ENCODE results near the gene SGTB. TPM values are rescaled to one million over a fixed set of nuclear protein-coding genes. Genes with fewer than 3 reads are reported as not detected.

Gene SGTB
- total RNA-seq, 1 experiment from 2014 or later, result 9.8 TPM

- peaks cover 57% of the 10 kb centered on the region for H3K79me2 ChIP-seq (ENCODE audit: low read depth)
- BruUV-seq (replicated peaks), result no TSS peak
Observed at GRCh38 chr5:65730910-65731309, 9.0 kb upstream of the SGTB start.

DNA sequence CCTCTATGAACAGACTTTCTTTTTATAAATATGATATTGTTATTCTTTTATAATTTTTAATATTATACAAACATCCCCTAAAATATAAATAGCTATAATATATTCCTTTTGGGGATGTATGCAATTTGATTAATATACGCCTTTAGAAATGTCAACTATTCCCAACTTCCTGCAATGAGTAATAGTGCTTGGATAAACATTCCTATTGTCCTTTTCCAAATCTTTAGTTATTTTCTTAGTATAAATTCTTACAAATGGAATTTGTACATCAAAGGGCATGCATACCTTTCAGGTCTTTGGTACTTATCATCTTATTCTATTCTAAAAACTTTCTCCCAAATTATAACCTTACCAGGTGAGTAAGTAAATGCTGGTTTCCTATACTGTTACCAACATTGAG lies 6.3 kb upstream of the SGTB start:
- no peak overlapping the region for H2AFZ ChIP-seq
- POLR2A ChIA-PET (ENCODE audit: unreplicated experiment), result no interaction called here
- intact Hi-C loops (cut with micrococcal nuclease; ENCODE audit: unreplicated experiment), result no loop called here
- no peak overlapping the region for H3K27ac ChIP-seq
- H3K79me2 ChIP-seq (ENCODE audit: low read depth), result peaks cover 75% of the 10 kb centered on the region
- H3K4me2 ChIP-seq, result no peak overlapping the region
- H3K9me2 ChIP-seq (ENCODE audit: insufficient read depth), result no peaks in the 10 kb centered on the region
- CTCF ChIA-PET, result no interaction called here
- H3K36me3 ChIP-seq (ENCODE audit: low read depth), result 0 out of 2 replicates have a peak, but pooled peaks cover 8% of the 10 kb centered on the region
- no peaks in the 10 kb centered on the region for H4K20me1 ChIP-seq (ENCODE audit: insufficient read depth)
- H3K27me3 ChIP-seq (ENCODE audit: insufficient read depth, low read depth), result no peaks in the 10 kb centered on the region
- H3F3A ChIP-seq (ENCODE audit: insufficient read depth, low read depth), result peaks cover 19% of the 10 kb centered on the region; the same call in 1 of the 2 replicates
- BruUV-seq (replicated peaks), result no TSS peak
- no peak overlapping the region for H3K4me3 ChIP-seq
- TF ChIP-seq, protein P1, sequence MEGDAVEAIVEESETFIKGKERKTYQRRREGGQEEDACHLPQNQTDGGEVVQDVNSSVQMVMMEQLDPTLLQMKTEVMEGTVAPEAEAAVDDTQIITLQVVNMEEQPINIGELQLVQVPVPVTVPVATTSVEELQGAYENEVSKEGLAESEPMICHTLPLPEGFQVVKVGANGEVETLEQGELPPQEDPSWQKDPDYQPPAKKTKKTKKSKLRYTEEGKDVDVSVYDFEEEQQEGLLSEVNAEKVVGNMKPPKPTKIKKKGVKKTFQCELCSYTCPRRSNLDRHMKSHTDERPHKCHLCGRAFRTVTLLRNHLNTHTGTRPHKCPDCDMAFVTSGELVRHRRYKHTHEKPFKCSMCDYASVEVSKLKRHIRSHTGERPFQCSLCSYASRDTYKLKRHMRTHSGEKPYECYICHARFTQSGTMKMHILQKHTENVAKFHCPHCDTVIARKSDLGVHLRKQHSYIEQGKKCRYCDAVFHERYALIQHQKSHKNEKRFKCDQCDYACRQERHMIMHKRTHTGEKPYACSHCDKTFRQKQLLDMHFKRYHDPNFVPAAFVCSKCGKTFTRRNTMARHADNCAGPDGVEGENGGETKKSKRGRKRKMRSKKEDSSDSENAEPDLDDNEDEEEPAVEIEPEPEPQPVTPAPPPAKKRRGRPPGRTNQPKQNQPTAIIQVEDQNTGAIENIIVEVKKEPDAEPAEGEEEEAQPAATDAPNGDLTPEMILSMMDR (conservative IDR thresholded peaks at IDR 0.05), result no peak
- no peak for TF ChIP-seq EZH2 (IDR thresholded peaks at IDR 0.05; ENCODE audit: low read depth)
- H3K4me1 ChIP-seq (replicated peaks; ENCODE audit: insufficient read depth), result peaks cover 27% of the 10 kb centered on the region
- no peaks in the 10 kb centered on the region for H3K9me3 ChIP-seq (ENCODE audit: insufficient read depth, low read depth)
- DNase-seq, result peak in 1 of 2 experiments; percentile 60

More at GRCh38 chr5:65730910-65731309, 9.0 kb upstream of the SGTB start:
- no peak overlapping the region for H3K4me3 ChIP-seq
- intact Hi-C loops (cut with micrococcal nuclease; ENCODE audit: unreplicated experiment), result no loop called here
- CTCF ChIA-PET, result no interaction called here
- H3K27me3 ChIP-seq (ENCODE audit: insufficient read depth, low read depth), result no peaks in the 10 kb centered on the region
- H3K36me3 ChIP-seq (ENCODE audit: low read depth), result no peaks in the 10 kb centered on the region
- H3F3A ChIP-seq (ENCODE audit: insufficient read depth, low read depth), result peaks cover 18% of the 10 kb centered on the region; the same call in 1 of the 2 replicates
- no peak for TF ChIP-seq EZH2 (IDR thresholded peaks at IDR 0.05; ENCODE audit: low read depth)
- TF ChIP-seq, protein P1 (conservative IDR thresholded peaks at IDR 0.05), result no peak
- no peak overlapping the region for H3K27ac ChIP-seq
- peaks cover 11% of the 10 kb centered on the region for H3K4me1 ChIP-seq (replicated peaks; ENCODE audit: insufficient read depth)
- POLR2A ChIA-PET (ENCODE audit: unreplicated experiment), result no interaction called here
- no peaks in the 10 kb centered on the region for H4K20me1 ChIP-seq (ENCODE audit: insufficient read depth)
- H3K9me2 ChIP-seq (ENCODE audit: insufficient read depth), result no peaks in the 10 kb centered on the region
- H3K4me2 ChIP-seq, result no peak overlapping the region
- no peak for DNase-seq
- no peak overlapping the region for H2AFZ ChIP-seq
- no peaks in the 10 kb centered on the region for H3K9me3 ChIP-seq (ENCODE audit: insufficient read depth, low read depth)

- no peak for DNase-seq
- Histone ChIP-seq H4K20me1 (ENCODE audit: insufficient read depth) (no peaks in the 10 kb centered on the region), H3K9me2 (ENCODE audit: insufficient read depth) (no peaks in the 10 kb centered on the region), H3K27me3 (ENCODE audit: insufficient read depth, low read depth) (no peaks in the 10 kb centered on the region), H3K4me1 (replicated peaks; ENCODE audit: insufficient read depth) (peaks cover 31% of the 10 kb centered on the region), H3K36me3 (ENCODE audit: low read depth) (0 out of 2 replicates have a peak, but pooled peaks cover 8% of the 10 kb centered on the region), H3K9me3 (ENCODE audit: insufficient read depth, low read depth) (no peaks in the 10 kb centered on the region), H3K79me2 (ENCODE audit: low read depth) (peaks cover 81% of the 10 kb centered on the region), H3K27ac (no peak overlapping the region), H3F3A (ENCODE audit: insufficient read depth, low read depth) (peaks cover 25% of the 10 kb centered on the region; the same call in 1 of the 2 replicates), H2AFZ (no peak overlapping the region), H3K4me2 (no peak overlapping the region), H3K4me3 (no peak overlapping the region)
- TF ChIP-seq, protein P1 (conservative IDR thresholded peaks at IDR 0.05), result no peak
- no peak for TF ChIP-seq EZH2 (IDR thresholded peaks at IDR 0.05; ENCODE audit: low read depth)
- ChIA-PET POLR2A (ENCODE audit: unreplicated experiment) (interaction anchor here (0.8 kb wide), 1 partner anchor 87 kb away, joined by 6 read pairs; no protein-coding TSS in a partner anchor), CTCF (no interaction called here)
- no TSS peak for BruUV-seq (replicated peaks)
- intact Hi-C loops (cut with micrococcal nuclease; ENCODE audit: unreplicated experiment), result no loop called here
Observed at GRCh38 chr5:65727491-65728156, 5.7 kb upstream of the SGTB start.
